GM12878 (cell line): ENCODE measurements around the gene ABHD15. TPM values are rescaled to one million over a fixed set of nuclear protein-coding genes. Genes with fewer than 3 reads are reported as not detected.

Experiments used
- CBFB ChIP-seq: IDR thresholded peaks from 2 replicates; pipeline ENCODE4 v1.6.1; 2016; ENCODE audit warnings: antibody characterized with exemption, low read depth
- FOXM1 ChIP-seq: IDR thresholded peaks from 2 replicates; pipeline ENCODE4 v1.6.1; 2012; ENCODE audit warnings: low read depth, mild to moderate bottlenecking, inconsistent platforms, low read length, moderate library complexity
- JUNB ChIP-seq: IDR thresholded peaks from 2 replicates; pipeline ENCODE4 v1.6.1; 2016; ENCODE audit warnings: antibody characterized with exemption, mild to moderate bottlenecking
- MEF2B ChIP-seq: fragments of 450-650 bp; IDR thresholded peaks from 2 replicates; pipeline ENCODE4 v1.6.1; 2018; ENCODE audit warnings: mild to moderate bottlenecking, moderate library complexity; ENCODE audit not compliant: partially characterized antibody, poor library complexity, severe bottlenecking
- NFXL1 ChIP-seq: fragments of 450-650 bp; IDR thresholded peaks from 2 replicates; pipeline ENCODE4 v1.6.1; 2017; ENCODE audit warnings: antibody characterized with exemption, mild to moderate bottlenecking, borderline replicate concordance
- NR2C1 ChIP-seq: fragments of 450-650 bp; IDR thresholded peaks from 2 replicates; pipeline ENCODE4 v1.6.1; 2017; ENCODE audit warnings: antibody characterized with exemption, mild to moderate bottlenecking, moderate library complexity
- polyA plus RNA-seq, 11 experiments: library from polyadenylated mRNA; depleted of rRNA in 4 of 11; unstranded in 6 of 11; stranded (reverse) in 5 of 11; fragments of >200 nt; fragmentation: Nextera tagmentation in 4 of 11; fragmentation: Illumina TruSeq in 1 of 11; extraction: Ambion mirVana in 4 of 11; extraction: Trizol in 1 of 11; gene quantifications; 1 replicate in 1 of 11; 2 replicates in 10 of 11; pipeline versions ENCODE4 v1.2.1 to v1.2.3, GENCODE V29; 2011 to 2016; ENCODE audit warnings: inconsistent platforms in 2 of 11, missing spikeins in 2 of 11, low read depth in 1 of 11
- total RNA-seq, 4 experiments: library from RNA; depleted of rRNA in 3 of 4; stranded (reverse); fragments of >200 nt in 3 of 4; fragmentation: Illumina TruSeq in 1 of 4; extraction: Trizol in 1 of 4; gene quantifications; 2 replicates each; pipeline versions ENCODE4 v1.2.1 to v1.2.3, GENCODE V29; 2013 to 2021
- TF ChIP-seq, protein P1 (sequence below): fragments of 450-650 bp; IDR thresholded peaks from 2 replicates; pipeline ENCODE4 v1.6.1; 2017; ENCODE audit warnings: antibody characterized with exemption, mild to moderate bottlenecking, moderate library complexity
- TF ChIP-seq, protein P2 (sequence below): fragments of 450-650 bp; formaldehyde crosslinking; IDR thresholded peaks from 2 replicates; pipeline ENCODE4 v1.5.0; 2022; ENCODE audit warnings: mild to moderate bottlenecking, missing genetic modification characterization

Gene ABHD15
- total and polyA plus RNA-seq, 10 of the 15 experiments (the other 5 are each of a cell fraction or from before 2014, with no cell fraction given) = 2.1 to 9.2 (median 4.9) TPM

DNA sequence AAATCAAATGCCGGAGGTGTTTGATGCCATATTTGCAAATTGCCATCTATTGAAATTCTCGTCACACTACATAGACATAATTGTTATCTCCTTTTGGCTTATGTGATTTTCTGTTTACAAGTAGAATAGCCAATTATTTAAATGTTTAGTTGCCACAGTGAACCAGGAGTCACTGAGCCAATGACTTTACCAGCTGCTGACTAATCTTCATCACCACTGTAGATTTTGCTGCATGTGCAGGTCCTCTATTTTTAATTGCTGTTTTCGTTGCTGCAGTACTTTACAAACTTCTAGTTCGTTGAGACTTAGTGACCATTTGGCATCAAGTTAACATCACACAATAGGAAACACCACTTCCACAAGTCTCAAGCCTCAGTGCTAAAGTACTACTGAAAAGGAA, 22.8 kb downstream of the ABHD15 start (continued):
- TF ChIP-seq, protein P1, sequence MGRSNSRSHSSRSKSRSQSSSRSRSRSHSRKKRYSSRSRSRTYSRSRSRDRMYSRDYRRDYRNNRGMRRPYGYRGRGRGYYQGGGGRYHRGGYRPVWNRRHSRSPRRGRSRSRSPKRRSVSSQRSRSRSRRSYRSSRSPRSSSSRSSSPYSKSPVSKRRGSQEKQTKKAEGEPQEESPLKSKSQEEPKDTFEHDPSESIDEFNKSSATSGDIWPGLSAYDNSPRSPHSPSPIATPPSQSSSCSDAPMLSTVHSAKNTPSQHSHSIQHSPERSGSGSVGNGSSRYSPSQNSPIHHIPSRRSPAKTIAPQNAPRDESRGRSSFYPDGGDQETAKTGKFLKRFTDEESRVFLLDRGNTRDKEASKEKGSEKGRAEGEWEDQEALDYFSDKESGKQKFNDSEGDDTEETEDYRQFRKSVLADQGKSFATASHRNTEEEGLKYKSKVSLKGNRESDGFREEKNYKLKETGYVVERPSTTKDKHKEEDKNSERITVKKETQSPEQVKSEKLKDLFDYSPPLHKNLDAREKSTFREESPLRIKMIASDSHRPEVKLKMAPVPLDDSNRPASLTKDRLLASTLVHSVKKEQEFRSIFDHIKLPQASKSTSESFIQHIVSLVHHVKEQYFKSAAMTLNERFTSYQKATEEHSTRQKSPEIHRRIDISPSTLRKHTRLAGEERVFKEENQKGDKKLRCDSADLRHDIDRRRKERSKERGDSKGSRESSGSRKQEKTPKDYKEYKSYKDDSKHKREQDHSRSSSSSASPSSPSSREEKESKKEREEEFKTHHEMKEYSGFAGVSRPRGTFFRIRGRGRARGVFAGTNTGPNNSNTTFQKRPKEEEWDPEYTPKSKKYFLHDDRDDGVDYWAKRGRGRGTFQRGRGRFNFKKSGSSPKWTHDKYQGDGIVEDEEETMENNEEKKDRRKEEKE = no peak
- no peak for TF ChIP-seq JUNB
- no peak for TF ChIP-seq FOXM1
- TF ChIP-seq, protein P2, sequence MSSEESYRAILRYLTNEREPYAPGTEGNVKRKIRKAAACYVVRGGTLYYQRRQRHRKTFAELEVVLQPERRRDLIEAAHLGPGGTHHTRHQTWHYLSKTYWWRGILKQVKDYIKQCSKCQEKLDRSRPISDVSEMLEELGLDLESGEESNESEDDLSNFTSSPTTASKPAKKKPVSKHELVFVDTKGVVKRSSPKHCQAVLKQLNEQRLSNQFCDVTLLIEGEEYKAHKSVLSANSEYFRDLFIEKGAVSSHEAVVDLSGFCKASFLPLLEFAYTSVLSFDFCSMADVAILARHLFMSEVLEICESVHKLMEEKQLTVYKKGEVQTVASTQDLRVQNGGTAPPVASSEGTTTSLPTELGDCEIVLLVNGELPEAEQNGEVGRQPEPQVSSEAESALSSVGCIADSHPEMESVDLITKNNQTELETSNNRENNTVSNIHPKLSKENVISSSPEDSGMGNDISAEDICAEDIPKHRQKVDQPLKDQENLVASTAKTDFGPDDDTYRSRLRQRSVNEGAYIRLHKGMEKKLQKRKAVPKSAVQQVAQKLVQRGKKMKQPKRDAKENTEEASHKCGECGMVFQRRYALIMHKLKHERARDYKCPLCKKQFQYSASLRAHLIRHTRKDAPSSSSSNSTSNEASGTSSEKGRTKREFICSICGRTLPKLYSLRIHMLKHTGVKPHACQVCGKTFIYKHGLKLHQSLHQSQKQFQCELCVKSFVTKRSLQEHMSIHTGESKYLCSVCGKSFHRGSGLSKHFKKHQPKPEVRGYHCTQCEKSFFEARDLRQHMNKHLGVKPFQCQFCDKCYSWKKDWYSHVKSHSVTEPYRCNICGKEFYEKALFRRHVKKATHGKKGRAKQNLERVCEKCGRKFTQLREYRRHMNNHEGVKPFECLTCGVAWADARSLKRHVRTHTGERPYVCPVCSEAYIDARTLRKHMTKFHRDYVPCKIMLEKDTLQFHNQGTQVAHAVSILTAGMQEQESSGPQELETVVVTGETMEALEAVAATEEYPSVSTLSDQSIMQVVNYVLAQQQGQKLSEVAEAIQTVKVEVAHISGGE (CRISPR knock-in tag) = no peak
- TF ChIP-seq CBFB = no peak
- TF ChIP-seq NFXL1 = no peak
- no peak for TF ChIP-seq NR2C1
- no peak for TF ChIP-seq MEF2B
